Measurements from ENCODE around the gene PCDHA1.
"Not testable (repeated sequence)": the region's sequence is repeated elsewhere in the genome, so short reads cannot be mapped to it uniquely, and the experiment has no call there.

PCDHA1 gene

DNA sequence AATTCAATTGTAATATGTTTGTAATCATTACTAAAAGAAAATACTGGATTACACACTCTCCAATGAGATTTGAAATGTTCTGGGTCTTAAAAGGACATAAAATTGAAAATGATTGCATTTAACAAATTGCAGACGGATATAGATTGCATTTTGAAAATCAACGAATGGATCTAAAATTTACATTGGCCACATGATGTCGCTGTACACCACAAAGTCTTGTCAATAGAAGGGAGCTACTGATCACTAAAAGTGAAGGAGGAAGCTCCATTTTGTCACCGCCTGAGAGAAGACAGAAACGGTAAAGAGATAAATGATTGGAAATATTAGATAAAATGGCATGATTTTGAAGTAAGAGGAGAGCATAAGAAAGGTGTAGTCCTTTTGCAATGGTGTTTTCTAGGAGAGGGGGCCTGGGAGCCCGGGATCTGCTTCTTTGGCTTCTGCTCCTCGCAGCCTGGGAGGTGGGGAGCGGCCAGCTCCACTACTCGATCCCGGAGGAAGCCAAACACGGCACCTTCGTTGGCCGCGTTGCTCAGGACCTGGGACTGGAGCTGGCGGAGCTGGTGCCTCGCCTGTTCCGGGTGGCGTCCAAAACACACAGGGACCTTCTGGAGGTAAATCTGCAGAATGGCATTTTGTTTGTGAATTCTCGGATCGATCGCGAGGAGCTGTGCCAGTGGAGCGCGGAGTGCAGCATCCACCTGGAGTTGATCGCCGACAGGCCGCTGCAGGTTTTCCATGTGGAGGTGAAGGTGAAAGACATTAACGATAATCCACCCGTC, at the start of gene PCDHA1:
Gene PCDHA1, plus strand, starts transcription at position 236 of the 782 bp plus-strand sequence.
- DNase-seq (ENCODE audit: low read depth in 2 of 2): no peak

DNA sequence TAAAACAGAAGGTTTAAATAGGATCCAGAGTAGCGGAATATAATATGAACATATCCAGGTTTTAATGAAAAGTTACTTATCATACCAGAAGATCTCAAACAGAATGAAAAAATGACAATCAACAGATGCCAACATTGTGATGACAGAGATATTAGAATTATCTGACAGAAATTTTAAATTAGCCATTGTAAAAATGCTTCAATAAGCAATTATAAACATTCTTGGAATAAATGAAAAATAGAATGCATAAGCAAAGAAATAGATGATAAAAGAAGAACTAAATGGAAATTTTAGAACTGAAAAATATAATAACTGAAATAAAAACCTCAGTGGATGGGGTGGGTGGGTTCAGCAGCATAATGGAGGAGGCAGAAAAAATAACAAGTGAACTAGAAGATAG, 48.5 kb upstream of the PCDHA1 start:
- DNase-seq (ENCODE audit: low read depth in 2 of 2): no peak

DNA sequence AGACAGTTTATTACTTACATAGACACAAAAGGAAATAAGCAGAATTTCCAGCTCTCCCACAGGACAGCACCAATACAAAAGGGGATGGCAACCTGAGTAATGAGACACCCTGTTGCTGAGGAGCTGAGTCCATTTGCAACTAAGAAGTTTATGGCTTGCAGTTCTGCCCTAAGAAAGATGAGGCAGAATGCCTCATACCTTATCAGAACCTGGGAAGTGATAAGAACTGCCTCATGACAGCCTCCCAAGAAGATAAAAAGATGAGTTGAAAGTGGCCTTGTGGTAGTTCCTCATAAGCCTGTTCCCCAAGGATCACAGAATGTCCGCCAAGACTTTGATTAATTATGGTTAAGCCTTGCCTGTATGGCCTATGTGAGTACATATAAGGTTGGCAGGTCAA, 44.0 kb upstream of the PCDHA1 start:
- no peak for DNase-seq (ENCODE audit: low read depth in 2 of 2)

DNA sequence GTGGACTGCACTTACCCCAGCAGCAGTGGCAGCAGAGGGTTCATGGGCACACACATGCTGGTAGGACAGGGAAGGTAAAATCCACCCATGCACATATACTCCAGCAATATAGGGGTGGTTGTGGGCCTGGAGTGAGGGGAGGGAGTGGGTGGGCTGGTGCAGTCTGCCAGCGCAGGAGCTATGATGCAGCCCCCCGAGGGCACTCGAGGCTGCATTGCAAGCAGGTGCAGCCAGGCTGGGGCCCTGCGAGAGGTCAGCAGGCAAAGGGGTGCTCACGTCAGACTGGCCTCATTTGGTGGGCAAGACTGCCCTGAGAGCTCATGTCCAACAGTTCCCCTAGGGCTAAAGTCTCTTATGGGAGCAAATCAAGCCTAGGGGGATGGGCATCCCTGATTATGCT, 32.4 kb upstream of the PCDHA1 start:
- DNase-seq (ENCODE audit: low read depth in 2 of 2): no peak

DNA sequence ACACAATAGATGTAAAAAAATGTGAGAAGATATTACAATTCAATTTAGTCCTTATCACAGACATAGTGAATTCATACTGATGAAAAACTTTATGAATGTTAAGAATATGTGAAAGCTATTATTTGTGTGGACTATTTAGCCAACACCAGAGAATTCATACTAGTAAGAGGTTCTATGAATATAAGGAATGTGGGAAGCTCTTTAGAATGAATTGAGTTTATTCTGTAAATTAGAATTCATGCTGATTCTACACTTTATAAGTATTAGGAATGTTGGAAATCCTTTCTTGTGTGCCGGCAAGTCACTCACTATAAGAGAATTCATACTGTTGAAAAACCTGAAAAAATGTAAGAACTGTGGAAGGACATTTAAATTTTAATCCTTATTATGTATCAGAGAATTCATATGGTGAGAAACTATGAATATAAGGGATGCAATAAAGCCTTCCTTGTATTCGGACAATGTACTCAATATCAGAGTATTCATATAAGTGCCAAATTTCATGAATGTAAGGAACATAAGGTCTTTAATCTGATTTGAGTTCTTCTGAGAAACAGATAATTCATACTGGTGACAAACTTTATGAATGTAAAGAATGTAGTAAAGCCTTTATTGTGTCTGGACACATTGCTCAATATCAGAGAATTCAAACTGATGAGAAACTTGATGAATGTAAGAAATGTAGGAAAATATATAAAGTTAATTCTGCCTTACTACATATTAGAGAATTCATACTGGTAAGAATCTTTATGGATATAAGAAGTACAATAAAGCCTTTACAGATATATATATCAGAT, 21.6 kb upstream of the PCDHA1 start:
- DNase-seq (ENCODE audit: low read depth in 2 of 2): no peak

DNA sequence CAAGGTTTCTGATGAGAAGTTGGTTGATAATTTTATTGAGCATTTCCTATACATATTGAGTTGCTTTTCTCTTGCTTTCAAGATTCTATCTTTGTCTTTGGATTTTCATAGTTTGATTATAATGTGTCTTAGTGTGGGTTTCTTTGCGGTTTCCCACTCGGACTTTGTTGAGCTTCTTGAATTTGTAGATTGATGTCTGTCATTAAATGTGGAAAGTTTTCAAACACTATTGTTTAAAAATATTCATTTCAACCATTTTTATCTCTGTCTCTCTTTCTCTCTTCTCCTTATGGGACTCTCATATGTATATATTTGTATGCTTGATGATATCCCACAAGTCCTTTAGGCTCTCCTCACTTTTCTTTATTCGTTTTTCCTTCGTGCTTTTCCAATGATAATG, 18.5 kb upstream of the PCDHA1 start:
- DNase-seq (ENCODE audit: low read depth in 2 of 2): no peak

DNA sequence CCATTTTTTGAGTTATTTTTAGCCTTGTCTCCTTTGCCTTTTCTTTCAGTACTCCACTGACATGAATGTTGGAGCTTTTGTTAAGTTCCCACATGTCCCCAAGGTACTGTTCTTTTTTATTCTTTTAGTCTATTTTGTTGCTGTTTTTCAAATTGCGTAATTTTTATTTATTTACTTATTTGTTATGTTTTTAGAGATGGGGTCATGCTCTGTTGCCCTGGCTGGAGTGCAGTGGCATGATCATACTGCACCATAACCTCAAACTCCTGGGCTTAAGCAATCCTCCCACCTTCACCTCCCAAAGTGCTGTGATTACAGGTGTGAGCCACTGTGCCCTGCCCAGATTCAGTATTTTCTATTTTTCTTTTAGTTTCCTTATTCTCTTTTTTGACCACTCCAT, 5.4 kb upstream of the PCDHA1 start:
- DNase-seq (ENCODE audit: low read depth in 2 of 2): no peak

DNA sequence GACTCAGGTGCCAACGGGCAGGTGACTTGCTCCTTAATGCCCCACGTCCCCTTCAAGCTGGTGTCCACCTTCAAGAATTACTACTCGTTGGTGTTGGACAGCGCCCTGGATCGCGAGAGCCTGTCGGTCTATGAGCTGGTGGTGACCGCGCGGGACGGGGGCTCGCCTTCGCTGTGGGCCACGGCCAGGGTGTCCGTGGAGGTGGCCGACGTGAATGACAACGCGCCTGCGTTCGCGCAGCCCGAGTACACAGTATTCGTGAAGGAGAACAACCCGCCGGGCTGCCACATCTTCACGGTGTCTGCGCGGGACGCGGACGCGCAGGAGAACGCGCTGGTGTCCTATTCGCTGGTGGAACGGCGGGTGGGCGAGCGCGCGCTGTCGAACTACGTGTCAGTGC, 1.5 kb downstream of the PCDHA1 start:
- not testable (repeated sequence) for DNase-seq (ENCODE audit: low read depth in 2 of 2)

DNA sequence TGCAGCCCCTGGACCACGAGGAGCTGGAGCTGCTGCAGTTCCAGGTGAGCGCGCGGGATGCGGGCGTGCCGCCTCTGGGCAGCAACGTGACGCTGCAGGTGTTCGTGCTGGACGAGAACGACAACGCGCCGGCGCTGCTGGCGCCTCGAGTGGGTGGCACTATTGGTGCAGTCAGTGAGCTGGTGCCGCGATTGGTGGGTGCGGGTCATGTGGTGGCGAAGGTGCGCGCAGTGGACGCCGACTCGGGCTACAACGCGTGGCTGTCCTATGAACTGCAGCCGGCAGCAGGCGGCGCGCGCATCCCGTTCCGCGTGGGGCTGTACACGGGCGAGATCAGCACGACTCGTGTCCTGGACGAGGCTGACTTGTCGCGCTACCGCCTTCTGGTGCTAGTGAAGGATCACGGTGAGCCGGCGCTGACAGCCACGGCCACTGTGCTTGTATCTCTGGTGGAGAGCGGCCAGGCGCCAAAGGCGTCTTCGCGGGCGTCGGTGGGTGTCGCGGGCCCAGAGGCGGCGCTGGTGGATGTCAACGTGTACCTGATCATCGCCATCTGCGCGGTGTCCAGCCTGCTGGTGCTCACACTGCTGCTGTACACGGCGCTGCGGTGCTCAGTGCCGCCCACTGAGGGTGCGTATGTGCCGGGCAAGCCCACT, 2.0 kb downstream of the PCDHA1 start:
- not testable (repeated sequence) for DNase-seq (ENCODE audit: low read depth in 2 of 2)

DNA sequence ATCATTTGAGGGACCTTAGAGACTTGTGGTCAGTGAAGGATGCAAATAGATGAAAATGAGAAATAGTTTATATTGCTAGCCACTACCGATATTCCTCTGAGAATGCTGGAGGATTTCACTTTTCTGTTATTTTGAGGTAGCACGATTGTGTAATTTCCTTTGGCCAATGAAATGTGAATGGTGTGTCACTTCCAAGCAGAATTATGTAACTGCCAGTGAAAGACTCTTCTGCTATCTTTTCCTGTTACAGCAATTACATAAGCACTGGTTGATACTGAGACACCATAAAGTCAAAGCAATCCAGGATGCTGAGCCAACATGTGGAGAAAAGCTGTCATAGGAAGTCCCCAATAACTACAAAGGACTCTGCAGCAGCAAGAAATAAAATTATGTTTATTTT, 5.1 kb downstream of the PCDHA1 start:
- no peak for DNase-seq (ENCODE audit: low read depth in 2 of 2)

DNA sequence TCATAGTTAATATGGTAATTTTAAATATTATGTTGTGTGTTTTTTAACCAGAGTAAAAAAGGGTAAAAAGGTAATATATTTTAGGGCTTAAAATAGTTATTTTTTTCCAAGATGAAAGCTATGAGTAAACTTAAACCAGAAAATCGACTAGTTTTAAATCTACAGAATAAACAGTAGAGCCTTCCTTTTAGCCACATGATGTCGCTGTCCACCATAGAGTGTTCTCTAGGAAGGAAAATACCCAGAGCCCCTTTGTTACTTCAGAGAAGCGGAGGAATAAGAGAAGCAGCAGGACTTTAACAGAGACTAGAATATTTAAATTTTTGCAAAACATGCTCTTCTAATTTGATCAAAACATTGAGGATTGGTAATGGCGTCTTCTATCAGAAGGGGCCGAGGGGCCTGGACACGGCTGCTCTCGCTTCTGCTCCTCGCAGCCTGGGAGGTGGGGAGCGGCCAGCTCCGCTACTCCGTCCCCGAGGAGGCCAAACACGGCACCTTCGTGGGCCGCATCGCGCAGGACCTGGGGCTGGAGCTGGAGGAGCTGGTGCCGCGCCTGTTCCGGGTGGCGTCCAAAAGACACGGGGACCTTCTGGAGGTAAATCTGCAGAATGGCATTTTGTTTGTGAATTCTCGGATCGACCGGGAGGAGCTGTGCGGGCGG, 8.8 kb downstream of the PCDHA1 start, which contains the start of gene PCDHA2:
Gene PCDHA2, plus strand, starts transcription at position 258 of the 664 bp plus-strand sequence.
- no peak for DNase-seq (ENCODE audit: low read depth in 2 of 2)

DNA sequence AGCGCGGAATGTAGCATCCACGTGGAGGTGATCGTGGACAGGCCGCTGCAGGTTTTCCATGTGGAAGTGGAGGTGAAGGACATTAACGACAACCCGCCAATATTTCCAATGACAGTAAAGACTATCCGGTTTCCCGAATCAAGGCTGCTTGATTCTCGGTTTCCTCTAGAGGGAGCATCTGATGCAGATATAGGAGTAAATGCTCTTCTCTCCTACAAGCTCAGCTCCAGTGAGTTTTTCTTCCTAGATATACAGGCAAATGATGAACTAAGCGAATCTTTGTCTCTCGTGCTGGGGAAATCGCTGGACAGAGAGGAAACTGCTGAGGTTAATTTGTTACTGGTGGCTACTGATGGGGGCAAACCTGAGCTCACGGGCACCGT, 9.3 kb downstream of the PCDHA1 start:
- no peak for DNase-seq (ENCODE audit: low read depth in 2 of 2)

DNA sequence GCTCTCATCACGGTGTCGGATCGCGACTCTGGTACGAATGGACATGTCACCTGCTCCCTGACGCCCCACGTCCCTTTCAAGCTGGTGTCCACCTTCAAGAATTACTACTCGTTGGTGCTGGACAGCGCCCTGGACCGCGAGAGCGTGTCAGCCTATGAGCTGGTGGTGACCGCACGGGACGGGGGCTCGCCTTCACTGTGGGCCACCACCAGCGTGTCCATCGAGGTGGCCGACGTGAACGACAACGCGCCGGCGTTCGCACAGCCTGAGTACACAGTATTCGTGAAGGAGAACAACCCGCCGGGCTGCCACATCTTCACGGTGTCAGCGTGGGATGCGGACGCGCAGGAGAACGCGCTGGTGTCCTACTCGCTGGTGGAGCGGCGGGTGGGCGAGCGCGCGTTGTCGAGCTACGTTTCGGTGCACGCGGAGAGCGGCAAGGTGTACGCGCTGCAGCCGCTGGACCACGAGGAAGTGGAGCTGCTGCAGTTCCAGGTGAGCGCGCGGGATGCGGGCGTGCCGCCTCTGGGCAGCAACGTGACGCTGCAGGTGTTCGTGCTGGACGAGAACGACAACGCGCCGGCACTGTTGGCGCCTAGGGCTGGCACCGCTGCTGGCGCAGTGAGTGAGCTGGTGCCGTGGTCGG, 10.3 kb downstream of the PCDHA1 start:
- not testable (repeated sequence) for DNase-seq (ENCODE audit: low read depth in 2 of 2)

DNA sequence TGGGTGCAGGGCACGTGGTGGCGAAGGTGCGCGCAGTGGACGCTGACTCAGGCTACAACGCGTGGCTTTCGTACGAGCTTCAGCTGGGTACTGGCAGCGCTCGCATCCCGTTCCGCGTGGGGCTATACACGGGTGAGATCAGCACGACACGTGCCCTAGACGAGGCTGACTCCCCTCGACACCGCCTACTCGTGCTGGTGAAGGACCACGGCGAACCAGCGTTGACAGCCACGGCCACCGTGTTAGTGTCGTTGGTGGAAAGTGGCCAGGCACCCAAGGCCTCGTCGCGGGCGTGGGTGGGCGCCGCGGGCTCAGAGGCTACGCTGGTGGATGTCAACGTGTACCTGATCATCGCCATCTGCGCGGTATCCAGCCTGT, 10.8 kb downstream of the PCDHA1 start:
- no peak for DNase-seq (ENCODE audit: low read depth in 2 of 2)

DNA sequence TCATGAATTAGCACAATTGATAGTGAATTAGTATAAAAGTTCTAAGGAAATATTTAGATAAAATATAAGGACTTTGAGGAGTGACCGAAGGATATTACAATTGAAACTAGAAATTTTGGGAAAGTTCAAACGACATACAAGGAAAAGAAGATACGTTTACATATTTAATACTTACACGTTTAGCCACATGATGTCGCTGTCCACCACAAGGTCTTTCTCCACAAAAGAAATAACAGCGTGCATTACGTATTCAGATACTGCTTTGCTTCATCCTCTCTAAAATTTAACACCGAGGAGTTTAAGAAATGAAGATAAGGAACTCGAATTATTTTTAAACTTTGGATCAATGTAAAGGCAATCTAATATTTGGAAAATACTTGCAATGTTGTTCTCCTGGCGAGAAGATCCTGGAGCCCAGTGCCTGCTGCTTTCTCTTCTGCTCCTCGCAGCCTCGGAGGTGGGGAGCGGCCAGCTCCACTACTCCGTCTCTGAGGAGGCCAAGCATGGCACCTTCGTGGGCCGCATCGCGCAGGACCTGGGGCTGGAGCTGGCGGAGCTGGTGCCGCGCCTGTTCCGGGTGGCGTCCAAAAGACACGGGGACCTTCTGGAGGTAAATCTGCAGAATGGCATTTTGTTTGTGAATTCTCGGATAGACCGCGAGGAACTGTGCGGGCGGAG, 15.0 kb downstream of the PCDHA1 start, which contains the start of gene PCDHA3:
Gene PCDHA3, plus strand, starts transcription at position 242 of the 678 bp plus-strand sequence.
- DNase-seq (ENCODE audit: low read depth in 2 of 2): no peak

DNA sequence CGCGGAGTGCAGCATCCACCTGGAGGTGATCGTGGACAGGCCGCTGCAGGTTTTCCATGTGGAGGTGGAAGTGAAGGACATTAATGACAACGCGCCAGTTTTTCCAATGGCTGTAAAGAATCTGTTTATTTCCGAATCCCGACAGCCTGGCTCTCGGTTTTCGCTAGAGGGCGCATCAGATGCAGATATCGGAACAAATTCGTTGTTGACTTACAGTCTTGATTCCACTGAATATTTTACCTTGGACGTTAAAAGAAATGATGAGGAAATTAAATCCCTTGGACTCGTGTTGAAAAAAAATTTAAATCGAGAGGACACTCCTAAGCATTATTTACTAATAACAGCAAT, 15.5 kb downstream of the PCDHA1 start:
- no peak for DNase-seq (ENCODE audit: low read depth in 2 of 2)

DNA sequence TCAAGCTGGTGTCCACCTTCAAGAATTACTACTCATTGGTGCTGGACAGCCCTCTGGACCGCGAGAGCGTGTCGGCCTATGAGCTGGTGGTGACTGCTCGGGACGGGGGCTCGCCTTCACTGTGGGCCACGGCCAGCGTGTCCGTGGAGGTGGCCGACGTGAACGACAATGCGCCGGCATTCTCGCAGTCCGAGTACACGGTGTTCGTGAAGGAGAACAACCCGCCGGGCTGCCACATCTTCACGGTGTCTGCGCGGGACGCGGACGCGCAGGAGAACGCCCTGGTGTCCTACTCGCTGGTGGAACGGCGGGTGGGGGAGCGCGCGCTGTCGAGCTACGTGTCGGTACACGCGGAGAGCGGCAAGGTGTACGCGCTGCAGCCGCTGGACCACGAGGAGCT, 16.4 kb downstream of the PCDHA1 start:
- DNase-seq (ENCODE audit: low read depth in 2 of 2): not testable (repeated sequence)

DNA sequence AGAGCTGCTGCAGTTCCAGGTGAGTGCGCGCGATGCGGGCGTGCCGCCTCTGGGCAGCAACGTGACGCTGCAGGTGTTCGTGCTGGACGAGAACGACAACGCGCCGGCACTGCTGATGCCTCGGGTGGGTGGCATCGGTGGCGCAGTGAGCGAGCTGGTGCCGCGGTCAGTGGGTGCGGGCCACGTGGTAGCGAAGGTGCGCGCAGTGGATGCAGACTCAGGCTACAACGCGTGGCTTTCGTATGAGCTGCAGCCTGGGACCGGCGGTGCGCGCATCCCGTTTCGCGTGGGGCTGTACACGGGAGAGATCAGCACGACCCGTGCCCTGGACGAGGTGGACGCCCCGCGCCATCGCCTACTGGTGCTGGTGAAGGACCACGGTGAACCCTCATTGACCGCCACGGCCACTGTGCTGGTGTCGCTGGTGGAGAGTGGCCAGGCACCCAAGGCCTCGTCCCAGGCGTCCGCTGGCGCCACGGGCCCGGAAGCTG, 16.9 kb downstream of the PCDHA1 start:
- no peak for DNase-seq (ENCODE audit: low read depth in 2 of 2)

DNA sequence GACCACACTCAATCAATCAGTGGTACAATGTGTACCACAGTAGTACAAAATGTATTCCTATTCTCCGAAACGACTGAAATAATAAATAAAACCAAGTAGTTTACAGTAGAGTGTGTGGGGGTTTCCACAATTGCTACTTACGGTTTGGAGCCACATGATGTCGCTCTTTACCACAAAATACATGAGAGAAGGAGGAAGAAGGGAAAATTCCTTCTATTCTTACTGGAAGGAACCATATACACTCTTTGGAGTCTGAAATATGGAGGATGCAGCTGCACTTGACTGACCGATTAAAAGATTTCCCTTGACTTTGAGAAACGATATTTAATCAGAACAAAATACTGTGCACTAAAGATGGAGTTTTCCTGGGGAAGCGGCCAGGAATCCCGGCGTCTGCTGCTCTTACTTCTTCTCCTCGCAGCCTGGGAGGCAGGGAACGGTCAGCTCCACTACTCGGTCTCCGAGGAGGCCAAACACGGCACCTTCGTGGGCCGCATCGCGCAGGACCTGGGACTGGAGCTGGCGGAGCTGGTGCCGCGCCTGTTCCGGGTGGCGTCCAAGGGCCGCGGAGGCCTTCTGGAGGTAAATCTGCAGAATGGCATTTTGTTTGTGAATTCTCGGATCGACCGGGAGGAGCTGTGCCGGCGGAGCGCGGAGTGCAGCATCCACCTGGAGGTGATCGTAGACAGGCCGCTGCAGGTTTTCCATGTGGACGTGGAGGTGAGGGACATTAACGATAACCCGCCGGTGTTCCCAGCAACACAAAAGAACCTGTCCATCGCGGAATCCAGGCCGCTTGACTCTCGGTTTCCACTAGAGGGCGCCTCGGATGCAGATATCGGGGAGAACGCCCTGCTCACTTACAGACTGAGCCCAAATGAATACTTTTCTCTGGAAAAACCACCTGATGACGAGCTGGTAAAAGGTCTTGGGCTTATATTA, 21.2 kb downstream of the PCDHA1 start, which contains the start of gene PCDHA4:
Gene PCDHA4, plus strand, starts transcription at position 235 of the 942 bp plus-strand sequence.
- peak in 1 of 2 donors; percentile 14 for DNase-seq (ENCODE audit: low read depth in 2 of 2)
